ENCODE data around the gene ADAMTS8. TPM values are rescaled to one million over a fixed set of nuclear protein-coding genes. Genes with fewer than 3 reads are reported as not detected.

Gene ADAMTS8
- total RNA-seq, 2 donors from 2014 or later = 0.42 to 12.2 TPM

GRCh38 chr11:130381317-130381716, 47.1 kb downstream of the ADAMTS8 start:
- H3K9ac ChIP-seq (ENCODE audit: low read depth in 2 of 2, low read length in 2 of 2) = no peak overlapping the region
- DNase-seq = no peak
- H3K4me3 ChIP-seq = no peak overlapping the region
- no peaks in the 10 kb centered on the region for H3K36me3 ChIP-seq
- intact Hi-C loops (cut with DNase I) = no loop called here
- no peaks in the 10 kb centered on the region for H3K27me3 ChIP-seq
- H3K27ac ChIP-seq = no peak overlapping the region
- TF ChIP-seq CTCF (IDR thresholded peaks at IDR 0.05) = no peak
- no peaks in the 10 kb centered on the region for H3K4me1 ChIP-seq
- H3K9me3 ChIP-seq = no peaks in the 10 kb centered on the region

- no peak overlapping the region for H3K4me3 ChIP-seq
- H3K27ac ChIP-seq = no peak overlapping the region
- H3K4me1 ChIP-seq = no peaks in the 10 kb centered on the region
- intact Hi-C loops (cut with DNase I) = no loop called here
- no peaks in the 10 kb centered on the region for H3K36me3 ChIP-seq
- DNase-seq = no peak
- H3K9ac ChIP-seq (ENCODE audit: low read depth in 2 of 2, low read length in 2 of 2) = no peak overlapping the region
- no peak for TF ChIP-seq CTCF (IDR thresholded peaks at IDR 0.05)
- H3K27me3 ChIP-seq = no peaks in the 10 kb centered on the region
- no peaks in the 10 kb centered on the region for H3K9me3 ChIP-seq
Measured at GRCh38 chr11:130380778-130381177, 47.6 kb downstream of the ADAMTS8 start.

- Histone ChIP-seq H3K9me3 (no peaks in the 10 kb centered on the region), H3K4me1 (no peaks in the 10 kb centered on the region), H3K36me3 (no peaks in the 10 kb centered on the region), H3K4me3 (no peak overlapping the region), H3K27me3 (no peaks in the 10 kb centered on the region), H3K9ac (ENCODE audit: low read depth in 2 of 2, low read length in 2 of 2) (no peak overlapping the region), H3K27ac (no peak overlapping the region)
- no peak for DNase-seq
- no peak for TF ChIP-seq CTCF (IDR thresholded peaks at IDR 0.05)
- intact Hi-C loops (cut with DNase I) = no loop called here
Measured at GRCh38 chr11:130379276-130379675, 49.1 kb downstream of the ADAMTS8 start.

- TF ChIP-seq CTCF (IDR thresholded peaks at IDR 0.05) = no peak
Measured at GRCh38 chr11:130370845-130371590, 57.4 kb downstream of the ADAMTS8 start.

GRCh38 chr11:130369713-130370112, 58.7 kb downstream of the ADAMTS8 start:
- Histone ChIP-seq H3K9ac (ENCODE audit: low read depth in 2 of 2, low read length in 2 of 2) (no peak overlapping the region), H3K27me3 (no peaks in the 10 kb centered on the region), H3K4me3 (no peak overlapping the region), H3K27ac (no peak overlapping the region), H3K36me3 (no peaks in the 10 kb centered on the region), H3K9me3 (no peaks in the 10 kb centered on the region), H3K4me1 (no peaks in the 10 kb centered on the region)
- intact Hi-C loops (cut with DNase I) = no loop called here
- DNase-seq = no peak
- no peak for TF ChIP-seq CTCF (IDR thresholded peaks at IDR 0.05)

More at GRCh38 chr11:130370845-130371590, 57.4 kb downstream of the ADAMTS8 start:
- no peak overlapping the region for H3K9ac ChIP-seq (ENCODE audit: low read depth in 2 of 2, low read length in 2 of 2)
- intact Hi-C loops (cut with DNase I) = no loop called here
- no peaks in the 10 kb centered on the region for H3K9me3 ChIP-seq
- no peak overlapping the region for H3K27ac ChIP-seq
- no peaks in the 10 kb centered on the region for H3K4me1 ChIP-seq
- DNase-seq = no peak
- H3K27me3 ChIP-seq = no peaks in the 10 kb centered on the region
- no peaks in the 10 kb centered on the region for H3K36me3 ChIP-seq
- H3K4me3 ChIP-seq = no peak overlapping the region

Measured in colonic mucosa (tissue), 4 donors.